Stimulated activated CD4-positive, alpha-beta T cell treated with anti-CD3 and anti-CD28 coated beads, Interleukin-1b, Interleukin-23, amount 100 ng/mL, for 1 hour (primary cell): ENCODE data around the gene SUGCT.
"Not testable (repeated sequence)": the region's sequence is repeated elsewhere in the genome, so short reads cannot be mapped to it uniquely, and the experiment has no call there.

ENCODE experiments used
- DNase-seq, 2 donors: peaks; one replicate each; pipeline ENCODE4 v3.0.0-alpha.2; 2020; ENCODE audit warnings: low read depth in 2 of 2

The SUGCT gene

DNA sequence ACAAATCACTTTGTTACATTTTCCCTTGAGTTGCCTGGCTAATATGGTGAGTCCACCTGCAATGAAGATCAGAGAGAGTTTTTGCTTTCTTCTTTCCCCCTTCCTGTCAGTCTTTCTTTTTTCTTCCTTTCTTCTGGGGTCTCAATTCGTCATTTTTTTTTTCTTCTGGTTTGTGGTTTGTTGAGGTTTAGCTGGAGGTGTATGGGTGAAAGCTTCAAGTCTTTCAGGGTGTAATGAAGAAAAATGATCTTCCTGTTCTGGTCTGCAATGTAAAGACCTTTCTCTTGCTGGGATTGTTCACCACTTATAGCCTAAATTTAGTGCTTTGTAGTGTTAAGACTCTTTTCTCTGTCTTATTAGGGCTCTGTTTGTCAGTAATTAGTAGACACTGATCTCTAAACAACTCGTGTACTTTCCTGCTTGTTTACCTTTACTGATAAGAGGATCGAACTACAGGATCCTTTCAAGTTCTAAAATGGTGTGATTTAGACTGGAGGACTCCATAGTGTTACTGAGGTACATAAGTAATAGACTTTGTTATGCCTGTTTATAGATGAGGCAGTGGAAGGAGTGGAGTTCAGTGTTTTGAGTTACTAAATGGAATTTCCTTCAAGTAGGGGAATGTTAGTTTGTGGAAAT, 129.1 kb downstream of the SUGCT start:
- no peak for DNase-seq

DNA sequence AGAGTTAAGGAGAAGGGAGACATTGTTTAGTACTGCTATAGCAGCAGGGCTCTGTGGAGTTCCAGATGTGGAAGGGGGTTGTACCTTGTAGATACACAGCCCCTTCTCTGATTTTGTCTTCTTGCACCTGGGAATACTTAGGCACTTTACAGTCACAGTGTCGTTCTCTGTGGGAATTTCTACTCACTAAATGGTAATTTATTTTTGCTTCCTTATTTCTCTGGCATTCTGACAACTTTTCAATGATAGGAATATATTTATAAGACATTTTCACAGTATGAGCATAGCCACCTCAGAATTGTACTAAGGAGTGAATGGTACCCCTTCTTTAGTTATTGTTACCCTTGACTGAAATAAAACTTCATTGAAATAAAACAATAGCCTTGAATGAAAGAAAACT, 132.8 kb downstream of the SUGCT start:
- DNase-seq = no peak

DNA sequence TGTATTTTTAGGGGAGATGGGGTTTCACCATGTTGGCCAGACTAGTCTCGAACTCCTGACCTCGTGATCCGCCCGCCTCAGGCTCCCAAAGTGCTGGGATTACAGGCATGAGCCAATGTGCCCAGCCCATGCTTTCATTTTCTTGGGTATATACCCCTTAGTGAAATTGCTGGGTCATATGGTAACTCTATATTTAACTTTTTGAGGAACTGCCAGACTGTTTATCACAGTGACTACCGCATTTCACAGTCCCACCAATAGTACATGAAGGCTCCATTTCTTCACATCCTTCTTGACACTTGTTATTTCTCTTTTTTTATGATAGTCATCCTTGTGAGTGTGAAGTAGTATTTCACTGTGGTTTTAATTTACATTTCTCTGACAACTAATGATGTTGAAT, 134.0 kb downstream of the SUGCT start:
- DNase-seq = not testable (repeated sequence)

DNA sequence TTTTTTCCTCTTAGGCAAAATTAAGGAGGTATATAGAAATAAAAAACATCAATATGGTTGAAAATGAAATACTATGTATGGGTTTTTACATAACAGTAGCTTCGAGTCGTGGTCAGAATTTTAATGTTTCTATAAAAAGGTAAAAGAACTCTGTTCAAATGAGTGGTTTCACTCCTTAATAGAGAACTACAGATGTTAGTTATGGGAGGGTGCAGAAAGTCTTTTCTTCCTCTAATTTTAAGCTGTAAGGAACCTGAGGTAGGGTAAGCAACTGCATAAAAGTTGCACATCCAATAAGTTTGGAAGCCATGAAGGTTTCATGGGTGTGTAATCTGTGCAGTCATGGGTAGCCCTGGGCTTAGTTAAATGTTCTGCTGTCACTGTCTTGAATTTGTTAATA, 141.3 kb downstream of the SUGCT start:
- DNase-seq = no peak

DNA sequence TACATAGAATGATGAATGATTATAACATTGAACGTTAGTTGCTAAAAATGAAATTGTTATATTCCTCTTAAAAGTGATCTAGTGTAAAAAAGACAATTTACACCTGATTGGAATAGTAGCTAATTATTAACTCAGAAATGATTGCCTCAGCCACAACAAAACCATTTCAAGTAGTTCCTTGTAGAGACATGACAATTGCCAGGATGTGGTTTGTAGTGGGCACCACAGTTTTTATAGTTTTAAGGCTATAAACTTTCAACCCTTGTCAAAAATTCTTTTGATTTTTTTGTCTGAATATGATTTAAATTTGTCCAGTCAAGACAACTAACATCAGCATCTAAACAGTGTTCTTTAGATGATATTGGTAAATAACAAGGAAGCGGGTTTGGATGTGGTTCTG, 145.2 kb downstream of the SUGCT start:
- DNase-seq = no peak

DNA sequence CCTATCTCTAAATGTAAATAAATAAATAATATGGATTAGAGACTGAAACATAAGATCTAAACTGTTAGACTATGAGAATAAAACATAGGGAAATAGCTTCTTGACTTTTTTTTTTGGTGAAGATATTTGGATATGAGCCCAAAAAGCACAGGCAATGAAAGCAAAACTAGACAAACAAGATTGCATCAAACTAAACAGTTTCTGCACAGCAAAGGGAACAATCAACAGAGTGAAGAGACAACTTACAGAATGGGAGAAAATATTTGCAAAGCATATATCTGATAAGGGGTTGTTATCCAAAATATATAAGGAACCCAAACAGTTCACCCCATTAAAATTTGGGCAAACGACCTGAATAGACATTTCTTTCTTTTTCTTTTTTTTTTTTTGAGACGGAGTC, 148.1 kb downstream of the SUGCT start:
- no peak for DNase-seq

DNA sequence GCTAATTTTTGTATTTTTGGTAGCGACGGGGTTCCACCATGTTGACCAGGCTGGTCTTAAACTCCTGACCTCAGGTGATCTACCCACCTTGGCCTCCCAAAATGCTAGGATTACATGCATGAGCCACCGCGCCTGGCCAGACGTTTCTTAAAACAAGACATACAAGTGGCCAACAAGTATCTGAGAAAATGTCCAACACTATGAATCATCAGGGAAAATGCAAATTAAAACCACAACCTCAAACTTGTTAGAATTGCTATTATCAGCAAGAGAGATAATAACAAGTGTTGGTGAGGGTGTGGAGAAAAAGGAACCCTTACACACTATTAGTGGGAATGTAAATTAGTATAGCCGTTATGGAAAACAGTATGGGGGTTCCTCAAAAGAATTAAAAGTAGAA, 148.6 kb downstream of the SUGCT start:
- no peak for DNase-seq

DNA sequence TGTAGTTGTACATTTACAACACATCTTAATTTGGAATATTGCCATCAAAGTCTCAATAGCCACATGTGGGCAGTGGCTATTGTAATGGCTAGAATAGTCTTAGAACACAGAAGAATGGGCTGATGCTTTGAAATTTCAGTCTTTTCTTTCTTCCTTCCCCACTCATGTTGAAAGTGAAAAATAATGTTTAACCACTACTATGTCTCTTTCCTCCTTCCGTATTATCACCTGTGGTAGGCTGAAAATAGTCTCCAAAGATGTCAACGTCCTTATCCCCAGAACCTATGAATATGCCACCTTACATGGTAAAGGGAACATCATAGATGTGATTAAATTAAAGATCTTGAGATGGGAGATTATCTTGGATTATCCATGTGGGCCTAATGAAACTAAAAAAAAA, 154.0 kb downstream of the SUGCT start:
- DNase-seq = no peak

DNA sequence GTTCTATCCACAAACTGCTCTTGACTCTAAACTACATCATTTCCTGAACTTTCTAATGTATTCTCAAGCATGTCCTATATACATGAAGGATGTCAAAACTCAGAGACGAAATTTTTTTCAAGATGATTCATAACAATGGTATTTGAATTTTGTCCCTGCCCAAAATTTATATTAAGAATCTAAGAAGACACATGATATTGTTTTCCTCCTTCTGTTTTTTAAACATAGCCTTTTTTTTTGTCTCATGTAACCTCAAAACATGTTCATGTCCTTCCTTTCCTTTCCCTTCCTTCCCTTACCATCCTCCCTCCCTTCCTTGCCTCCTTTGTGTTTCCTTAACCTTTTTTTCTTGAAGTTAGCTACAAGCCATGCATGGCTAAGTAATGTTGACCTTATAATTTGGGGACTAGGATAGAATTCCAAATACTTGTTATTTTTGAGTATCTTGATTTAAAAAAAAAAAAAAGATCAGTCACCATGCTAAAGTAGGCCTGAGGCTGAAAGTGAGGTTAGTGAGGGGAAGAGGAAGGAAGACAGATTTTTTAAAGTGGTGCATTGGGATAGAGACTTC, 163.0 kb downstream of the SUGCT start:
- DNase-seq = no peak

DNA sequence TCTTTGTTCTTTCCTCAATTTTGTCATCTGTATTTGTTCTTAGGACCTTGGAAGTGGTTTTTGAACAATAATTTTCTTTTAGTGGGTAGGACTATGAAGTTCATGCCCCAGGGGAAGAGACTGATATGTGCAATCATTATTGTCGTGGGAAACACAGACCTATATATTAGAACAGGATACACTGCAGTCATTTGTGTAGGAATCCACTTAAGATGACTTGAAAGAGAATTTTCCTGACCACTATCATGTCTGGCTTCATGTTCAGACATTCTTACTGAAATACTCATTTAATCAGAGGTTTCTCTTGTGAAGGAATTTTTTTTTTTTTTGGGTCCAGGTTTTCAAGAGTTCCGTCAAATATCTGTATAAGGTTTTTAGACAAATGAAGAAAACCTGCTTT, 163.6 kb downstream of the SUGCT start:
- DNase-seq = no peak

DNA sequence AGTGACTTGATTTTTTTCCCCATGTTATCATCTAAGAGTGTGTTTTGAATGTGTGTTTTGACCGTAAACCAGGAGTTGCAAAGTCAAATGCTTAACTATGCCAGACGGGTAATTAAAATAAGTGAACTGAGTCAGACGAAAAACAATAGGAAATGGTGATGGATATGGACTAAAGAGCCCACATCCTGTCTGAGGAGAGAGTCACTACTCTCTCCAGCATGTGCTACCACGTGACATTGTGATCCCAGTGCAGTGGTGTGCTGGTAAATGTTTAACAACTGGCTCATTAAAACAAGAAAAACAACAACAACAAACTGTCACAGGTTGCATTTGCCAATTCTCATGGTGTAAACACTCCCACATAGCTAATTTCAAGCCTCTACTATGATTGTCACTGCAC, 164.3 kb downstream of the SUGCT start:
- DNase-seq = no peak

DNA sequence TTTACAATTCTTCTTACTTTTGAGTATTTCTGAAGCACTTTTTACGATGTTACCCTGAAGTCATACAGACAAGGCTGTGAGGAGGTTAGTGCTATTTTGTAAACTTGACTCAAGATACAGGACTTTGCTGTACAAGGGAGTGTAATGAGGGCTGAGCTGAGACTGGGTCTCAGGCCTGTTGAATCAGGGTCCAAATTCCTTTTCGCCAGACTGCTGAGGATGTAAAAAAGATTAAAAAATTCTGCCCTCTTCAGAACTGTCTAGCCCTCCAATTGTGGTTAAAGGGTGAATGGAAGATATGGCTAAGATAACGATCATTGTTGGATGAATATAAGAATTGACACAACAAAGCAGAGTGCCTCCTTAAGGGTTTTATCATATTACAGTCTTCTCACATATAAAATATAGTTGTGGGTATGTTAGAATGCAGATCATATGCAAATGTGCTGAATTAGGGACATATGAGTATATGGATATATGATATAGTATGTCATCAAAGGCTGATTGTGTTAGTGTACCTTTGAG, 165.4 kb downstream of the SUGCT start:
- DNase-seq = no peak

DNA sequence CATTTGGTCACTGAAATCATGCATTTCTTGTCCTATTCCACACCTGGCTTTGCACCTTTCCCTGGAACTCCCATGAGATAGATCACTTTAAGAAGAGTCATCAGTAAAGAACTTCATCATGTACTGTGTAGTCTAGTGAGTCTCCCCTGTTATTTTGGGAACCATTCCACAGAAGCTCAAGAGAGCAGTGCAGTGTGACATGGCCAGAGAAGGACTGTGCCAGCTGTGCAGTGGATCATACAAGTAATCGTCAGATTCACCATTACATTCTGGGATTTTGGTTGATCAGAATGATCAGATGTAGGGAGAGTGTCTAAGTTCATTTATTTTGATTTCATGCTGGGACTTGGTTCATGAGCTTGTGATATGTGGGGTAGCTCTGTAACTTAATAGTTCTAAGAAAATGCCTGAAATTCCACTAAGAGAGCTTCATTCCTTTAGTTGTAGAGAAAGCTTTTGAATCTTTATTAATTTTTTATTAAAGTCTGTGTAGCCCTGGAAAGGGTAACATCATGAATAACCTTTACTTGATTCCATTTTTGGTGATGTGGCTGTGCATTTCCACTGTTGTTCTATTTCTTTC, 166.8 kb downstream of the SUGCT start:
- DNase-seq = no peak

DNA sequence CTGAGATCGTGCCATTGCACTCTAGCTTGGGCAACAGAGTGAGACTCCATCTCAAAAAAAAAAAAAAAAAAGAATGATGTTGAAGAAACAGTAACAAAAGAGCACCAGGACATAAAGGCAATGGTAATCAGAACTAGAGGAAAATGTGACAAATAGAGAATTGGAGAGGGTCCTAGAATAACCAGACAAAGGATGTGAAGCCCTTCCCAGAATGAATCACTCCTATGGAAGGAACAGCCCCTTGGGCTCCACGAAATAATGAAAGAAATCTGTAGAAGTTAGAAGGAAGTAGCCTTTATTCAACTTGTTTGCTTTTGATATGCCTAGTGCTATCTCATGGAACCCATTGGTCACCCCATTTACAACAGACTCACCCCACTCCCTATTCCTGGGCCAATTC, 169.2 kb downstream of the SUGCT start:
- no peak for DNase-seq

DNA sequence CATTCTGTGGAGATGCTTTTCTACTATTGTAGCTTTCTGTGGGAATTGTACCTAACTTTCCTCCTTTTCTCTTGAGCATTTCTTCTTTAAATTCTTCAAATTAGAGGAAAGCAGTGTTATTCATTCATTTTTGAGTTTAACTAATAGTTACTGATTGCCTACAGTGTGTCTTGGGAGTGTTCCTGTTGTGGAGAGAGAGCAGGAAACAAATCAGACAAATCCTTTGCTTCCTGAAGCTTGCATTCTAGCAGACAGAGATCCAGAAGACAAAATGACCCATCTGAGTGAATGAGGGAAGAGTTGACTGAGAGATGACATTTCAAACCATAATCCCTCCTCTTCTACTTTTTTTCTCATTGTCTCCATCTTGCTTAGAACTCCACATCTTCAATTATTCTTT, 170.4 kb downstream of the SUGCT start:
- DNase-seq = no peak

DNA sequence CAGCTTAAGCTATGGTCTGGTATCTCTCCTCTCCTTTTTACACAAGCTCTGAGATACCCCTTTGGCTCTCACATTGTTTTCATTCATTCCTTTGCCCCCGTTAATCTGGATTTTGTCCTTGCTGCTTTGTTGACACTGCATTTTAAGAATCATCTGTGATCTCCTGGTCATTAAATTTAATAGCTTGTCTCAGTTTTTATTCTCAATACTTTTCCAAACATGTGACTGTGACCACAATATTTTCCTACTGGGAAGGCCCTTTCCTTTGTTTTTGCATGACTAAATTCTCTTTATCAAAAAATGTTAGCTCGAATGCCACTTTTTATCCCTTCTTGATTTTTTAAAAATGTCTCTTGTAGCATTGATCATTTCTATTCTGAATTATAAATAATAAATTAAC, 171.2 kb downstream of the SUGCT start:
- DNase-seq = no peak

DNA sequence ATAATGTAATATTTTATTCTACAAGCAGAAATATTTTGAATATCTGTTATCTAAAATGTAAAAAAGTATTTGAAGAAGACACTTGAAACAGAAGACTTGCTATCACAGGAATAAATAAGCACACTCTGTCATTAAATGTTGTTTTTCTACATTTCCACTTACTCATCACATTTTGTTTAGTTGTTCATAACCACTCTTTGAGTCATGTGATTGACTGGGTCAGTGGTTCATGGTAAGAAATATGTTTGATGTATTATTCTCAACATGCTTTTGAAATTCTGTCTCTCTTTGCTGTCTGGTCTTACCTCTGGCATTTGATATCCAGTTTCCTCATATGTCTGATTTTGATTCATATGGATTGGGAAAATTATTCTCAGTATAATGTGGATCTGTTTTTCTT, 171.8 kb downstream of the SUGCT start:
- DNase-seq = no peak

DNA sequence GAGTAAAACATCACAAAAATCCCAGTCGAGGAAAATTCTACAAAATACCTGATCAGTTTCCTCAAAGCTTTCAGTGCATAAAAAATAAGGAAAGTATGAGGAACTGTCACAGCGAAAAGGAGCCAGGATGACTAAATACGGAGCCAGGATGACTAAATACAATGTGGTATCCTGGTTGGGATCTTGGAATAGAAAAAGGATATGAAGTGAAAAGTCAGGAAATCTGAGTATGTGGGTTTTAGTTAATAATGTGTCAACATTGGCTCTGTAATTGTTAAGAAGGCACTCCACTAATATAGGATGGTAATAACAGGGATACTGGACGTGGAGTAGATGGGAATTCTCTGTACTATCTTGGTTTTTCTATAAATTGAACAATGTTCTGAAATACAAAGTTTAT, 175.5 kb downstream of the SUGCT start:
- no peak for DNase-seq

DNA sequence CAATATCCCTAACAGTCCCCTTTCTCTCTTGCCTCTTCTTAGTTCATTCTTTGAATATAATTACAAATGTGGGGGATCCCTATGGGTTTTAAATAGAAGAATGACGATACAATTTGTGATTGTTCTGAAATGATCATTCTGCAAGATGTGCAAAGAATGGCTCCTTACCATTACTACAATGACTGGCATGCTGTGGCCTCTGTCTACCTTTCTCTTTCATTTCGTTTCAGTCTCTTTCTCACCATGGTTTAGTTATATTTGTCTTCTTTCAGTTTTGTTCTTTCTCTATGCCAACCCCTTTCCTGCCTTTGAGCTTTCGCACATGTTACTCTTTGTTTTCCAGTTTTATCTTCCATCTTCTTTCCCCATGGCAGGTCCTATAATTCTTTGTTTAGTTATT, 176.5 kb downstream of the SUGCT start:
- DNase-seq = no peak

DNA sequence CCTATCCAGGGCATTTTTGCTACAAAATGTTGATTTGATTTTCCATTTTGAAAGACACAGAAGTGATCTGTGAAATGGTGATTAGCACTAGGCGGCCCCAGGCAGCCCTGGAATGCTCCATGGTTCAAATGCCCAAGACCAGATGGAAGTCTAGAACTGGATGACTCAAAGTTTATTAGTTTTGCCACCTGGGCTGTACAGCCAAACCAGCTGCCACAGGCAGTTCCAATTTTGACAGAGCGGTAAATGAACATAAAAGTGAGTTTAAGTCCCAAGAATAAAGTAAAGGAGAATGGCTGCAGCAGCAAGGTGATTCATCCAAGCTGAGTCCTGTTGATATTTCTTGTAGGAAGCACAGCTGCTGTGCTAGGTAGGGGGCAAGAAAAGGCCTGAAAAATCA, 180.5 kb downstream of the SUGCT start:
- no peak for DNase-seq

DNA sequence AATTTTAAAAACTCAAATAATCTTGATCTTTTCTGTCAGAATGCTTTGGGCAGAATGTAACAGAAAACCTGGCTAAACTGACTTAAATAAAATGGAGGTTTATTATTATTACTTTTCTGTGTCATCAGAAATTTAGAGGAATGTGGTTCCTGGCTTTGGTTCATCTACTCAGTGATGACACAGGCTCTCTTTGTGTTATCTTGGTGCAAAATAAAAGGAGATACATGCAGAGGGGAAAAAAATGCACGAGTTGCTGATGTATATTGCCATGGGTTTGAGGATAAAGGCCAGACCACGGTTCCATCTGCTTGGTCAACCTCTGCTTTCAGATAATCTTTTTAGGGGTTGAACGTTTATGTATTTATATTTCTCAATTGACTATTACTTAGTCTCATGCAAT, 181.4 kb downstream of the SUGCT start:
- no peak for DNase-seq

DNA sequence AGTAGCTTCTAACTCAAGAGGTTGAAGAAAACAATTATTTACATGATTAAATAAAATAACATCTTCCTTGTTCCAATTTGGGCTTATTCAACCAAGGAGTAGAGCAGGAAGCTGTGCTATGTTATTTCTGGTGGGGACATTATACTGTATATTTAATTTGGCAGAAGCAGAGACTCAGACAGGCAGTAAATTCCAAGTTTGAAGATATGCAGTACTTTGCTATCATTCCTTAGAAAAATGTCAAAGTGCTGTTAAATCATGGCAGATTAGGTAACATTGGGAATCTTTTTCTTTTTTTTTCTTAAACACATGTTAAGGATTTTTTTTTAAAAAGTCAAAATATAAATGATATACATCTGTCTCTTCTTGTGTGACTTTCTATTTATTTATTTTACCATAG, 190.1 kb downstream of the SUGCT start:
- DNase-seq = no peak

DNA sequence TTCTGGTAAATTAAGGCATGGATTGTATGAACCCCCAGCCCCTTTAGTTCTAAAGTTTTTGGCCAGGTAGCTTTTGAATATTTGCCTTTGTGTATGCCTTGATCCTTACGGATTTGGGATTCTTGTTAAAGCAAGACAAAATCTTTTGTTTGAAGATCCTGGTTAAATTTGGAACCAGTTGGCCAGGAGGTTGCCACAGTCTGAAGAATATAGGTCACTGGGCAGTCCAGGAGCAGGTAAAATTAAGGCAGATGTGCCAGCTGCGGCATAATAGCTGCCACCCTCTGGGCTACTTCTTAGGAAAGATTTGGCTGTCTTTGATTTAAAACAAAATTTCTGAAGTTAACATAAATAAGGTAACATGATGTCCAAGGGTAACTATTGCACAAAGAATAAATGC, 192.3 kb downstream of the SUGCT start:
- no peak for DNase-seq

DNA sequence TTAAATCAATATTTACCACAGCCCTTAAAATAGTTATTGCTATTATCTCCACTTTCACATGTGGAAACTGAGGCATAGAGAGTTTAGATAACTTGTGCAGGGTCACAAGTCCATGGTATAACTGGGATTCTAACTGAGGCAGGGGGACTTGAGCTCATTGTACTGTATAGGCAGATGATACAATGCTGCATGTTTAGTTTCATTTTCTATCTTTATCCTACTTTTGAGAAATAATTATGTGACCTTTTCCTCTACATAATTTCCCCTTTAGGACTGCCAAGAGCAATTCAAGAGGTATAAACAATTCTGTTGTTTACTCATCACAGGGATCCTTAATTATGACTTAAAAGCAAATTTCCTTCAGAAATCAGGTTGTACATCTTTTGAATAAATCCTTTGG, 193.1 kb downstream of the SUGCT start:
- no peak for DNase-seq
